Endodermal cell (in vitro differentiated cells): Measurements from ENCODE around the gene CNOT6. TPM values are rescaled to one million over a fixed set of nuclear protein-coding genes. Genes with fewer than 3 reads are reported as not detected.

ENCODE experiments used
- DNase-seq: peaks from one replicate; pipeline ENCODE4 v3.0.0-alpha.2; 2017
- H3K27ac ChIP-seq: 2 replicates; pipeline ENCODE4 v1.5.1; 2013; ENCODE audit warnings: mild to moderate bottlenecking, low read depth, low read length, moderate library complexity
- H3K27me3 ChIP-seq: 2 replicates; pipeline ENCODE4 v1.6.1; 2013; ENCODE audit warnings: mild to moderate bottlenecking, low read length, moderate library complexity; ENCODE audit not compliant: insufficient read depth, control insufficient read depth, poor library complexity, severe bottlenecking
- H3K36me3 ChIP-seq: 2 replicates; pipeline ENCODE4 v1.7.0; 2013; ENCODE audit warnings: mild to moderate bottlenecking, low read length, moderate library complexity; ENCODE audit not compliant: control insufficient read depth, insufficient read depth
- H3K4me1 ChIP-seq: one replicate; pipeline ENCODE4 v1.7.0; 2013; ENCODE audit warnings: low read length; ENCODE audit not compliant: control insufficient read depth, insufficient read depth
- H3K4me3 ChIP-seq: 2 replicates; pipeline ENCODE4 v1.5.1; 2013; ENCODE audit warnings: mild to moderate bottlenecking, low read length, moderate library complexity
- H3K9ac ChIP-seq: 2 replicates; pipeline ENCODE4 v1.6.1; 2013; ENCODE audit warnings: mild to moderate bottlenecking, low read length, moderate library complexity; ENCODE audit not compliant: poor library complexity, severe bottlenecking; ENCODE audit errors: extremely low read depth
- H3K9me3 ChIP-seq: 2 replicates; pipeline ENCODE4 v1.6.1; 2013; ENCODE audit warnings: mild to moderate bottlenecking, low read length, moderate library complexity; ENCODE audit not compliant: control insufficient read depth
- H3K27ac Mint-ChIP-seq: 2 replicates; pipeline ENCODE4 v1.8.0; 2020; ENCODE audit warnings: mixed read lengths
- H3K27me3 Mint-ChIP-seq: 2 replicates; pipeline ENCODE4 v1.8.0; 2021; ENCODE audit warnings: mild to moderate bottlenecking, mixed read lengths; ENCODE audit not compliant: insufficient read depth
- H3K36me3 Mint-ChIP-seq: 2 replicates; pipeline ENCODE4 v1.8.0; 2020; ENCODE audit warnings: low read depth, mixed read lengths
- H3K4me1 Mint-ChIP-seq: 2 replicates; pipeline ENCODE4 v1.8.0; 2020; ENCODE audit warnings: mixed read lengths
- H3K4me3 Mint-ChIP-seq: 2 replicates; pipeline ENCODE4 v1.8.0; 2020; ENCODE audit warnings: mild to moderate bottlenecking, moderate library complexity, mixed read lengths
- H3K9me3 Mint-ChIP-seq: 2 replicates; pipeline ENCODE4 v1.8.0; 2020; ENCODE audit warnings: mild to moderate bottlenecking, mixed read lengths
- CTCF ChIP-seq: fragments of 200-600 bp; sonication (generic); conservative IDR thresholded peaks from 2 replicates; pipeline ENCODE4 v1.5.0; 2021; ENCODE audit warnings: antibody characterized with exemption, mild to moderate bottlenecking
- WGBS, 2 experiments: methylation state at CpG; one replicate each; pipeline versions ENCODE4 v1.1.5 to v1.1.7; 2013; ENCODE audit warnings: missing lambda C conversion rate in 2 of 2, mixed read lengths in 1 of 2; ENCODE audit not compliant: insufficient coverage in 1 of 2, insufficient read length in 1 of 2; 5-methylcytosine and 5-hydroxymethylcytosine counted together
- total RNA-seq, 2 donors: library from RNA; stranded (reverse); fragmentation: NEBNext Ultra II Directional in 1 of 2; extraction: Animal tissue kit (Norgen Biotek cat#: 25700) in 1 of 2; gene quantifications; 2 replicates in 1 of 2; 3 replicates in 1 of 2; pipeline ENCODE4 v1.2.1, GENCODE V29; 2021

Gene CNOT6
- total RNA-seq, 2 donors from 2014 or later: 40.4 to 42.9 TPM

- Histone ChIP-seq H3K4me1 (no peaks in the 10 kb centered on the region), H3K36me3 (no peaks in the 10 kb centered on the region), H3K27me3 (peaks cover 31% of the 10 kb centered on the region), H3K4me3 (no peak overlapping the region), H3K9me3 (no peaks in the 10 kb centered on the region), H3K9ac (no peak overlapping the region), H3K27ac (no peak overlapping the region)
- WGBS, 2 experiments: 93 to 94% methylated on average over 11 to 25 of the region's 25 CpGs
- Mint-ChIP-seq H3K4me3 (no peak overlapping the region), H3K27ac (no peak overlapping the region), H3K36me3 (no peaks in the 10 kb centered on the region), H3K4me1 (no peaks in the 10 kb centered on the region), H3K27me3 (peaks cover 28% of the 10 kb centered on the region), H3K9me3 (no peaks in the 10 kb centered on the region)
- TF ChIP-seq CTCF: no peak
- peak; percentile 42 for DNase-seq
These were observed 101.4 kb downstream of the CNOT6 start for GRCh38 chr5:180595381-180596114.

DNA sequence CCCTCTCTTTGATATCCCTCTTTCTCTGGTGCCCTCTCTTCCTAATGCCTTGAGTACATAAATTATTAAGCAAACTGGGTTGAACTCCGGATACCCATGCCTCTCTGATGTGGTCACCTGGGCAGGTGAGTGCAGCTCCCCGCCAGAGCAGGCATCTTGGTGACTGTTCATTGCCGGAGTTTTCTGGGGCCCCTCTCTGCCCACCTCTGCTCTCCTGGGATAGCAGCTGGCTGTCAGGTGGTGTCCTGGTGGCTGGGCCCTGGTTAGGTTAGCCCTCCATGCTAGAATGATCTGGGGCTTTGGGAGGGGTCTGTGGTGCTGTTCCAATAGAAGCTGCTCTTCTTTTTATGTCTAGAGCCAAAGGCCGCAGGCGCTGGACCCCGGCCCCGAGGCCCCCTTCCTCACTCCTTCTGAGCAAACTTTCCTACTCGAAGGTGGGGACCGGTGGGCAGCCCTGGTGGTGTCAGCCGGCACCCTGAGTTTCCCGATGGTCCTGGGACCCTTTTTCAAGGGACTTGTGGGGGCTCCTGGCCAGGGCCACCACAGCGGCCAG is 102.0 kb downstream of the CNOT6 start:
- no peaks in the 10 kb centered on the region for H3K9me3 ChIP-seq
- TF ChIP-seq CTCF: no peak
- H3K27ac ChIP-seq: no peak overlapping the region
- no peak for DNase-seq
- Mint-ChIP-seq H3K36me3 (no peaks in the 10 kb centered on the region), H3K27me3 (peaks cover 27% of the 10 kb centered on the region), H3K27ac (no peak overlapping the region), H3K4me3 (no peak overlapping the region), H3K9me3 (no peaks in the 10 kb centered on the region), H3K4me1 (no peaks in the 10 kb centered on the region)
- H3K27me3 ChIP-seq: peaks cover 24% of the 10 kb centered on the region
- WGBS, 2 experiments: 88 to 97% methylated on average over 9 to 12 of the region's 12 CpGs
- H3K9ac ChIP-seq: no peak overlapping the region
- H3K4me1 ChIP-seq: no peaks in the 10 kb centered on the region
- no peak overlapping the region for H3K4me3 ChIP-seq
- no peaks in the 10 kb centered on the region for H3K36me3 ChIP-seq

- TF ChIP-seq CTCF: no peak
- Histone ChIP-seq H3K27me3 (peaks cover 19% of the 10 kb centered on the region), H3K9me3 (no peaks in the 10 kb centered on the region), H3K4me3 (no peak overlapping the region), H3K36me3 (no peaks in the 10 kb centered on the region), H3K4me1 (no peaks in the 10 kb centered on the region), H3K27ac (no peak overlapping the region), H3K9ac (no peak overlapping the region)
- Mint-ChIP-seq H3K27me3 (peaks cover 27% of the 10 kb centered on the region), H3K4me1 (no peaks in the 10 kb centered on the region), H3K36me3 (no peaks in the 10 kb centered on the region), H3K4me3 (no peak overlapping the region), H3K9me3 (no peaks in the 10 kb centered on the region), H3K27ac (no peak overlapping the region)
- 92 to 94% methylated on average over 13 to 24 of the region's 24 CpGs for WGBS, 2 experiments
- peak; percentile 33 for DNase-seq
These were observed 102.6 kb downstream of the CNOT6 start for GRCh38 chr5:180596668-180597231.
